Measurements from ENCODE around the gene CACNA1E. TPM values are rescaled to one million over a fixed set of nuclear protein-coding genes. Genes with fewer than 3 reads are reported as not detected.

CACNA1E gene
- total and polyA plus RNA-seq, 2 of the 13 experiments (the other 11 are each of a cell fraction or from before 2014, with no cell fraction given), result not detected

DNA sequence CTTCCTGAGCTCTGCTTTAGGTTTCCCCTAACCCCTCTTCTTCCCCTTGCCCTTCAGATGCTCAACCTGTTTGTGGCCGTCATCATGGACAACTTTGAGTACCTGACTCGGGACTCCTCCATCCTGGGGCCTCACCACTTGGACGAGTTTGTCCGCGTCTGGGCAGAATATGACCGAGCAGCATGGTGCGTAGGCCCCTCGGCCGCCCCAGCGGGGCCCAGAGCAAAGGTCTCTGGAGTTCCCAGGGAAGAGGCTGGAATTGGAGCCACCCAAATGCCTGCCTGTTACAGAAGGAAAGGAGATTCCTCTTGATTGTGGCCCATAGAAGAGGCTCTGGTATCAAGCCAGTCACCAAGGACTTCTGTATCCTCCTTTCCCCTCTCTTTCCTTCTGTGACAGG, 292.7 kb downstream of the CACNA1E start (continued):
- TF ChIP-seq ZEB1 (IDR thresholded peaks at IDR 0.05; ENCODE audit: insufficient replicate concordance, low read depth) (no peak), ZNF550 (CRISPR knock-in tag; IDR thresholded peaks at IDR 0.05; ENCODE audit: borderline replicate concordance) (no peak), RXRB (CRISPR knock-in tag; IDR thresholded peaks at IDR 0.05; ENCODE audit: borderline replicate concordance) (no peak), TP53 (CRISPR knock-in tag; conservative IDR thresholded peaks at IDR 0.05) (no peak), ZC3H13 (CRISPR knock-in tag; IDR thresholded peaks at IDR 0.05) (no peak), PRPF4 (IDR thresholded peaks at IDR 0.05; ENCODE audit: low read depth, low read length, poor library complexity, severe bottlenecking) (no peak), AHR (CRISPR knock-in tag; IDR thresholded peaks at IDR 0.05) (no peak)
- TF ChIP-seq, protein P1, sequence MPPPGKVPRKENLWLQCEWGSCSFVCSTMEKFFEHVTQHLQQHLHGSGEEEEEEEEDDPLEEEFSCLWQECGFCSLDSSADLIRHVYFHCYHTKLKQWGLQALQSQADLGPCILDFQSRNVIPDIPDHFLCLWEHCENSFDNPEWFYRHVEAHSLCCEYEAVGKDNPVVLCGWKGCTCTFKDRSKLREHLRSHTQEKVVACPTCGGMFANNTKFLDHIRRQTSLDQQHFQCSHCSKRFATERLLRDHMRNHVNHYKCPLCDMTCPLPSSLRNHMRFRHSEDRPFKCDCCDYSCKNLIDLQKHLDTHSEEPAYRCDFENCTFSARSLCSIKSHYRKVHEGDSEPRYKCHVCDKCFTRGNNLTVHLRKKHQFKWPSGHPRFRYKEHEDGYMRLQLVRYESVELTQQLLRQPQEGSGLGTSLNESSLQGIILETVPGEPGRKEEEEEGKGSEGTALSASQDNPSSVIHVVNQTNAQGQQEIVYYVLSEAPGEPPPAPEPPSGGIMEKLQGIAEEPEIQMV (CRISPR knock-in tag; IDR thresholded peaks at IDR 0.05; ENCODE audit: low read depth), result no peak
- TF ChIP-seq, protein P2, sequence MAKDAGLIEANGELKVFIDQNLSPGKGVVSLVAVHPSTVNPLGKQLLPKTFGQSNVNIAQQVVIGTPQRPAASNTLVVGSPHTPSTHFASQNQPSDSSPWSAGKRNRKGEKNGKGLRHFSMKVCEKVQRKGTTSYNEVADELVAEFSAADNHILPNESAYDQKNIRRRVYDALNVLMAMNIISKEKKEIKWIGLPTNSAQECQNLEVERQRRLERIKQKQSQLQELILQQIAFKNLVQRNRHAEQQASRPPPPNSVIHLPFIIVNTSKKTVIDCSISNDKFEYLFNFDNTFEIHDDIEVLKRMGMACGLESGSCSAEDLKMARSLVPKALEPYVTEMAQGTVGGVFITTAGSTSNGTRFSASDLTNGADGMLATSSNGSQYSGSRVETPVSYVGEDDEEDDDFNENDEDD (CRISPR knock-in tag; IDR thresholded peaks at IDR 0.05; ENCODE audit: borderline replicate concordance), result no peak

GRCh38 chr1:181777286-181777685, 294.0 kb downstream of the CACNA1E start:
- Histone ChIP-seq H3K9me3 (ENCODE audit: low read length) (no peaks in the 10 kb centered on the region), H3K36me3 (replicated peaks in 1 of 2; ENCODE audit: control insufficient read depth in 1 of 2, insufficient read depth in 2 of 2, low read length in 2 of 2) (no peaks in the 10 kb centered on the region), H3K27ac (ENCODE audit: extremely low read length, insufficient read depth, low read length) (no peak overlapping the region), H3K79me2 (ENCODE audit: insufficient read depth, low read length) (no peaks in the 10 kb centered on the region), H3K9ac (ENCODE audit: insufficient read depth, low read depth, low read length) (no peak overlapping the region), H3K4me3 (replicated peaks in 1 of 3; ENCODE audit: insufficient read depth in 1 of 3, low read depth in 2 of 3, low read length in 3 of 3) (no peak overlapping the region), H3K27me3 (ENCODE audit: control insufficient read depth in 1 of 2, insufficient read depth in 2 of 2, low read length in 2 of 2) (peaks cover 0 to 26% of the 10 kb centered on the region in 2 experiments; a peak in 2 of 5 replicates), H4K20me1 (ENCODE audit: insufficient read depth, low read length) (no peaks in the 10 kb centered on the region), H3K4me1 (ENCODE audit: insufficient read depth, low read length) (no peaks in the 10 kb centered on the region), H2AFZ (ENCODE audit: low read length) (no peak overlapping the region), H3K4me2 (ENCODE audit: low read depth, low read length) (no peak overlapping the region)
- POLR2A ChIA-PET, result no interaction called here
- in situ Hi-C loops (cut with HindIII; ENCODE audit: extremely low pct_ligation_motif_present, low pct_unique_long_range_greater_than_20kb) (no loop called here), intact Hi-C loops (cut with micrococcal nuclease; ENCODE audit: unreplicated experiment) (no loop called here)
- CTCF ChIA-PET (ENCODE audit: low intra/inter-chr PET ratio, low total read pairs), result no interaction called here
- 29% methylated on average over 2 of the region's 2 CpGs for WGBS (ENCODE audit: low lambda C conversion rate)
- no TSS peak for BruUV-seq (replicated peaks)
- no peak for DNase-seq (ENCODE audit: low spot score)
- no peak for FAIRE-seq
- no peak for ATAC-seq
- no peak for TF ChIP-seq IRF2 (CRISPR knock-in tag; IDR thresholded peaks at IDR 0.05)
- TF ChIP-seq, protein P3, sequence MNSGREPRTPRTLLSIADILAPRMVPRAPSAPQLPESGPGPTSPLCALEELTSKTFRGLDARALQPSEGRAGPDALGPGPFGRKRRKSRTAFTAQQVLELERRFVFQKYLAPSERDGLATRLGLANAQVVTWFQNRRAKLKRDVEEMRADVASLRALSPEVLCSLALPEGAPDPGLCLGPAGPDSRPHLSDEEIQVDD (CRISPR knock-in tag; IDR thresholded peaks at IDR 0.05; ENCODE audit: borderline replicate concordance), result no peak
- TF ChIP-seq THRA (CRISPR knock-in tag; IDR thresholded peaks at IDR 0.05; ENCODE audit: borderline replicate concordance), result no peak
- TF ChIP-seq ZFP62 (CRISPR knock-in tag; IDR thresholded peaks at IDR 0.05), result no peak
- no peak for TF ChIP-seq HNRNPLL (IDR thresholded peaks at IDR 0.05; ENCODE audit: low read depth, low read length, poor library complexity, severe bottlenecking)
- TF ChIP-seq, protein P4, sequence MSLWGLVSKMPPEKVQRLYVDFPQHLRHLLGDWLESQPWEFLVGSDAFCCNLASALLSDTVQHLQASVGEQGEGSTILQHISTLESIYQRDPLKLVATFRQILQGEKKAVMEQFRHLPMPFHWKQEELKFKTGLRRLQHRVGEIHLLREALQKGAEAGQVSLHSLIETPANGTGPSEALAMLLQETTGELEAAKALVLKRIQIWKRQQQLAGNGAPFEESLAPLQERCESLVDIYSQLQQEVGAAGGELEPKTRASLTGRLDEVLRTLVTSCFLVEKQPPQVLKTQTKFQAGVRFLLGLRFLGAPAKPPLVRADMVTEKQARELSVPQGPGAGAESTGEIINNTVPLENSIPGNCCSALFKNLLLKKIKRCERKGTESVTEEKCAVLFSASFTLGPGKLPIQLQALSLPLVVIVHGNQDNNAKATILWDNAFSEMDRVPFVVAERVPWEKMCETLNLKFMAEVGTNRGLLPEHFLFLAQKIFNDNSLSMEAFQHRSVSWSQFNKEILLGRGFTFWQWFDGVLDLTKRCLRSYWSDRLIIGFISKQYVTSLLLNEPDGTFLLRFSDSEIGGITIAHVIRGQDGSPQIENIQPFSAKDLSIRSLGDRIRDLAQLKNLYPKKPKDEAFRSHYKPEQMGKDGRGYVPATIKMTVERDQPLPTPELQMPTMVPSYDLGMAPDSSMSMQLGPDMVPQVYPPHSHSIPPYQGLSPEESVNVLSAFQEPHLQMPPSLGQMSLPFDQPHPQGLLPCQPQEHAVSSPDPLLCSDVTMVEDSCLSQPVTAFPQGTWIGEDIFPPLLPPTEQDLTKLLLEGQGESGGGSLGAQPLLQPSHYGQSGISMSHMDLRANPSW (CRISPR knock-in tag; IDR thresholded peaks at IDR 0.05; ENCODE audit: borderline replicate concordance), result no peak
- TF ChIP-seq ZNF564 (CRISPR knock-in tag; IDR thresholded peaks at IDR 0.05), result no peak

Measured in HepG2 (cell line).